H1 (cell line): Measurements from ENCODE around the gene AQP2. TPM values are rescaled to one million over a fixed set of nuclear protein-coding genes. Genes with fewer than 3 reads are reported as not detected.

Source experiments
- CTCF ChIA-PET: fragments of 300-600 bp; sonication (Branson Sonifier 250); formaldehyde crosslinking; loops from one replicate; lab custom pipeline; 2021; ENCODE audit not compliant: partially characterized antibody; lab: Charles Lee
- POLR2A ChIA-PET: fragments of 300-600 bp; sonication (Branson Sonifier 250); formaldehyde crosslinking; loops from one replicate; lab custom pipeline; 2021; ENCODE audit warnings: inconsistent platforms; ENCODE audit not compliant: partially characterized antibody; lab: Charles Lee
- DNase-seq, 2 experiments: peaks; one replicate each; pipeline versions ENCODE4 v3.0.0 to v3.0.0-alpha.2; 2010 to 2022; ENCODE audit warnings: low spot score in 2 of 2, low read depth in 1 of 2, mixed read lengths in 1 of 2
- FAIRE-seq: peaks from 2 replicates; lab custom pipeline; 2011; peaks lifted over from hg19 to GRCh38; lab: Jason Lieb, UNC
- H2AFZ ChIP-seq: 2 replicates; pipeline ENCODE4 v1.8.1; 2012; ENCODE audit warnings: low read length, inconsistent platforms
- H2AK5ac ChIP-seq: 2 replicates; pipeline ENCODE4 v1.6.1; 2013; ENCODE audit warnings: low read depth, low read length
- H2BK120ac ChIP-seq: replicated peaks from 2 replicates; pipeline ENCODE3; 2013; ENCODE audit warnings: low read depth, low read length, inconsistent platforms
- H2BK12ac ChIP-seq: 2 replicates; pipeline ENCODE4 v1.6.1; 2013; ENCODE audit warnings: low read depth, low read length
- H2BK15ac ChIP-seq: 2 replicates; pipeline ENCODE4 v1.6.1; 2013; ENCODE audit warnings: low read length
- H2BK20ac ChIP-seq: 2 replicates; pipeline ENCODE4 v1.6.1; 2013; ENCODE audit warnings: low read length
- H2BK5ac ChIP-seq: 2 replicates; pipeline ENCODE4 v1.6.1; 2013; ENCODE audit warnings: low read depth, low read length
- H3K14ac ChIP-seq: 2 replicates; pipeline ENCODE4 v1.6.1; 2013; ENCODE audit warnings: inconsistent platforms; ENCODE audit not compliant: insufficient read length
- H3K18ac ChIP-seq: 2 replicates; pipeline ENCODE4 v1.6.1; 2013; ENCODE audit warnings: low read length; ENCODE audit errors: extremely low read depth
- H3K23ac ChIP-seq: 2 replicates; pipeline ENCODE4 v1.6.1; 2013; ENCODE audit warnings: inconsistent platforms; ENCODE audit not compliant: insufficient read length
- H3K23me2 ChIP-seq: 2 replicates; pipeline ENCODE4 v1.6.1; 2013; ENCODE audit warnings: low read depth, low read length
- H3K27ac ChIP-seq: 2 replicates; pipeline ENCODE4 v1.6.1; 2011; ENCODE audit warnings: low read depth, low read length, inconsistent platforms
- H3K27me3 ChIP-seq, 4 experiments: replicated peaks in 1 of 4; 1 replicate in 1 of 4; 2 replicates in 3 of 4; pipeline versions ENCODE4 v1.6.1 to v1.8.1; 2011 to 2013; ENCODE audit warnings: low read length in 3 of 4, mild to moderate bottlenecking in 3 of 4, inconsistent platforms in 2 of 4, mixed read lengths in 2 of 4, moderate library complexity in 1 of 4; ENCODE audit not compliant: control insufficient read depth in 3 of 4, insufficient read depth in 3 of 4; ENCODE audit errors: extremely low read depth in 1 of 4
- H3K36me3 ChIP-seq, 4 experiments: 2 replicates each; pipeline versions ENCODE4 v1.6.1 to v1.8.1; 2011 to 2013; ENCODE audit warnings: mild to moderate bottlenecking in 4 of 4, low read length in 3 of 4, moderate library complexity in 2 of 4, control low read depth in 1 of 4, inconsistent platforms in 1 of 4; ENCODE audit not compliant: insufficient read depth in 4 of 4, control insufficient read depth in 2 of 4
- H3K4ac ChIP-seq: replicated peaks from 2 replicates; pipeline ENCODE3; 2013; ENCODE audit warnings: low read length, low read depth, mixed read lengths, inconsistent platforms; ENCODE audit not compliant: insufficient read length
- H3K4me1 ChIP-seq, 4 experiments: replicated peaks in 1 of 4; 1 replicate in 1 of 4; 2 replicates in 3 of 4; pipeline versions ENCODE4 v1.6.1 to v1.8.1; 2011 to 2013; ENCODE audit warnings: low read length in 3 of 4, inconsistent platforms in 2 of 4, mixed read lengths in 1 of 4; ENCODE audit not compliant: insufficient read depth in 4 of 4, control insufficient read depth in 3 of 4
- H3K4me2 ChIP-seq, 2 experiments: 2 replicates each; pipeline versions ENCODE4 v1.6.1 to v1.8.1; 2011 to 2013; ENCODE audit warnings: low read depth in 2 of 2, low read length in 2 of 2, control low read depth in 1 of 2, inconsistent platforms in 1 of 2, mild to moderate bottlenecking in 1 of 2; ENCODE audit not compliant: insufficient read depth in 1 of 2
- H3K4me3 ChIP-seq, 4 experiments: fragments of 200-600, 300-600 bp in 1 of 4; sonication (generic), shearing (Covaris generic), sonication (Bioruptor Twin) in 1 of 4; 2 replicates each; pipeline versions ENCODE4 v1.5.1 to v1.8.1; 2011 to 2016; ENCODE audit warnings: low read length in 4 of 4, low read depth in 3 of 4, control low read depth in 2 of 4, inconsistent platforms in 2 of 4, mild to moderate bottlenecking in 2 of 4, mixed read lengths in 1 of 4, moderate library complexity in 1 of 4; ENCODE audit not compliant: insufficient read depth in 2 of 4; ENCODE audit errors: extremely low read depth in 1 of 4
- H3K56ac ChIP-seq: replicated peaks from 2 replicates; pipeline ENCODE3; 2013; ENCODE audit warnings: low read depth, mild to moderate bottlenecking, mixed read lengths, low read length, inconsistent platforms; ENCODE audit not compliant: insufficient read length
- H3K79me1 ChIP-seq: 2 replicates; pipeline ENCODE4 v1.6.1; 2013; ENCODE audit warnings: low read depth, low read length, control low read depth
- H3K79me2 ChIP-seq, 2 experiments: 2 replicates each; pipeline versions ENCODE4 v1.6.1 to v1.8.1; 2012 to 2013; ENCODE audit warnings: low read length in 2 of 2, mild to moderate bottlenecking in 2 of 2, inconsistent platforms in 1 of 2; ENCODE audit not compliant: insufficient read depth in 2 of 2, control insufficient read depth in 1 of 2
- H3K9ac ChIP-seq, 4 experiments: replicated peaks in 1 of 4; 1 replicate in 1 of 4; 2 replicates in 3 of 4; pipeline versions ENCODE4 v1.6.1 to v1.8.1; 2011 to 2013; ENCODE audit warnings: low read depth in 3 of 4, low read length in 3 of 4, control low read depth in 2 of 4, mild to moderate bottlenecking in 2 of 4, moderate library complexity in 2 of 4, inconsistent platforms in 1 of 4; ENCODE audit errors: extremely low read depth in 1 of 4
- H3K9me3 ChIP-seq, 2 experiments: 2 replicates each; pipeline versions ENCODE4 v1.6.1 to v1.8.1; 2012 to 2013; ENCODE audit warnings: mild to moderate bottlenecking in 2 of 2, moderate library complexity in 2 of 2, control low read depth in 1 of 2, inconsistent platforms in 1 of 2, low read depth in 1 of 2, low read length in 1 of 2, mixed read lengths in 1 of 2; ENCODE audit not compliant: insufficient read depth in 2 of 2
- H4K20me1 ChIP-seq, 2 experiments: replicated peaks in 1 of 2; 2 replicates each; pipeline versions ENCODE3 to v1.8.1; 2011 to 2013; ENCODE audit warnings: inconsistent platforms in 2 of 2, low read length in 2 of 2, mild to moderate bottlenecking in 1 of 2; ENCODE audit not compliant: insufficient read depth in 2 of 2, control insufficient read depth in 1 of 2
- H4K5ac ChIP-seq: 2 replicates; pipeline ENCODE4 v1.6.1; 2013; ENCODE audit warnings: low read length, low read depth, mixed read lengths, inconsistent platforms; ENCODE audit not compliant: insufficient read length
- H4K8ac ChIP-seq: 2 replicates; pipeline ENCODE4 v1.8.0; 2013; ENCODE audit warnings: mild to moderate bottlenecking, moderate library complexity, low read length, inconsistent platforms; ENCODE audit not compliant: insufficient read depth; ENCODE audit errors: extremely low read depth
- H4K91ac ChIP-seq: replicated peaks from 2 replicates; pipeline ENCODE3; 2013; ENCODE audit warnings: low read length, mixed read lengths, inconsistent platforms; ENCODE audit not compliant: insufficient read length
- EP300 ChIP-seq, 2 experiments: IDR thresholded peaks; 1 replicate in 1 of 2; 2 replicates in 1 of 2; pipeline ENCODE4 v1.6.1; 2011 to 2012; ENCODE audit warnings: low read depth in 2 of 2, low read length in 2 of 2, mild to moderate bottlenecking in 2 of 2, borderline replicate concordance in 1 of 2, inconsistent platforms in 1 of 2, moderate library complexity in 1 of 2
- WGBS, 2 experiments: shearing (Covaris generic) in 1 of 2; methylation state at CpG; one replicate each; pipeline versions ENCODE4 v1.1.6 to v1.1.7; 2013 to 2015; ENCODE audit warnings: low lambda C conversion rate in 2 of 2, mixed read lengths in 2 of 2, inconsistent platforms in 1 of 2, low coverage in 1 of 2, missing lambda C conversion rate in 1 of 2; ENCODE audit not compliant: insufficient replicate concordance in 2 of 2, insufficient coverage in 1 of 2, insufficient read length in 1 of 2; ENCODE audit errors: extremely low coverage in 1 of 2, missing lambda C conversion rate in 1 of 2; 5-methylcytosine and 5-hydroxymethylcytosine counted together
- polyA plus RNA-seq, 7 experiments: library from polyadenylated mRNA; depleted of rRNA in 3 of 7; stranded (reverse) in 5 of 7; unstranded in 2 of 7; fragments of >200 nt in 5 of 7; fragments of 200-250 nt in 2 of 7; gene quantifications; 1 replicate in 5 of 7; 2 replicates in 1 of 7; 4 replicates in 1 of 7; pipeline versions ENCODE4 v1.2.1 to v1.2.3, GENCODE V29; 2011 to 2013; ENCODE audit warnings: missing spikeins in 2 of 7, mixed read lengths in 2 of 7
- total RNA-seq: library from RNA; stranded (reverse); fragmentation: NEBNext Ultra II Directional; extraction: Animal tissue kit (Norgen Biotek cat#: 25700); gene quantifications from 2 replicates; pipeline ENCODE4 v1.2.1, GENCODE V29; 2021

AQP2 gene
- total and polyA plus RNA-seq, 2 of the 8 experiments (the other 6 are each of a cell fraction or from before 2014, with no cell fraction given), result not detected

GRCh38 chr12:49925433-49926204 lies 24.9 kb upstream of the AQP2 start:
- POLR2A ChIA-PET, result no interaction called here
- no peak for DNase-seq

More at GRCh38 chr12:49925433-49926204, 24.9 kb upstream of the AQP2 start:
- Histone ChIP-seq H2BK15ac (peak overlapping the region; percentile 82; the same call in 1 of the 2 replicates), H2AK5ac (peak overlapping the region; percentile 66; the same call in 1 of the 2 replicates), H3K79me2 (no peaks in the 10 kb centered on the region), H3K18ac (no peak overlapping the region), H3K56ac (no peak overlapping the region), H2BK120ac (no peak overlapping the region), H3K9ac (no peak overlapping the region), H4K20me1 (peaks cover 0 to 2% of the 10 kb centered on the region in 2 experiments), H3K4me3 (no peak overlapping the region), H2BK5ac (no peak overlapping the region; the same call in 1 of the 2 replicates), H3K23ac (no peak overlapping the region), H2AFZ (no peak overlapping the region), H3K4me1 (no peaks in the 10 kb centered on the region; a peak in 1 of 7 replicates), H3K79me1 (0 out of 2 replicates have a peak, but pooled peaks cover 2% of the 10 kb centered on the region), H2BK20ac (no peak overlapping the region), H4K5ac (no peak overlapping the region), H4K8ac (no peak overlapping the region), H3K4ac (no peak overlapping the region), H3K14ac (no peak overlapping the region), H3K36me3 (no peaks in the 10 kb centered on the region), H3K9me3 (no peaks in the 10 kb centered on the region), H3K27ac (no peak overlapping the region), H3K23me2 (0 out of 2 replicates have a peak, but pooled peaks cover 2% of the 10 kb centered on the region), H2BK12ac (no peak overlapping the region; the same call in 1 of the 2 replicates), H4K91ac (no peak overlapping the region), H3K27me3 (no peaks in the 10 kb centered on the region; a peak in 1 of 7 replicates), H3K4me2 (no peak overlapping the region)
- CTCF ChIA-PET, result interaction anchor here (0.9 to 2.1 kb wide), 2 partner anchors 20 to 59 kb away, joined by 3 to 8 read pairs; no protein-coding TSS in a partner anchor
- no peak for TF ChIP-seq EP300 (IDR thresholded peaks at IDR 0.05; ENCODE audit: borderline replicate concordance in 1 of 2, low read depth in 2 of 2, low read length in 2 of 2)
- FAIRE-seq, result no peak
- 81% methylated on average over 11 of the region's 11 CpGs; no CpG with 5 or more reads in 1 of the 2 experiments for WGBS, 2 experiments
